Measurements from ENCODE around the gene PSMD3.

Gene PSMD3

DNA sequence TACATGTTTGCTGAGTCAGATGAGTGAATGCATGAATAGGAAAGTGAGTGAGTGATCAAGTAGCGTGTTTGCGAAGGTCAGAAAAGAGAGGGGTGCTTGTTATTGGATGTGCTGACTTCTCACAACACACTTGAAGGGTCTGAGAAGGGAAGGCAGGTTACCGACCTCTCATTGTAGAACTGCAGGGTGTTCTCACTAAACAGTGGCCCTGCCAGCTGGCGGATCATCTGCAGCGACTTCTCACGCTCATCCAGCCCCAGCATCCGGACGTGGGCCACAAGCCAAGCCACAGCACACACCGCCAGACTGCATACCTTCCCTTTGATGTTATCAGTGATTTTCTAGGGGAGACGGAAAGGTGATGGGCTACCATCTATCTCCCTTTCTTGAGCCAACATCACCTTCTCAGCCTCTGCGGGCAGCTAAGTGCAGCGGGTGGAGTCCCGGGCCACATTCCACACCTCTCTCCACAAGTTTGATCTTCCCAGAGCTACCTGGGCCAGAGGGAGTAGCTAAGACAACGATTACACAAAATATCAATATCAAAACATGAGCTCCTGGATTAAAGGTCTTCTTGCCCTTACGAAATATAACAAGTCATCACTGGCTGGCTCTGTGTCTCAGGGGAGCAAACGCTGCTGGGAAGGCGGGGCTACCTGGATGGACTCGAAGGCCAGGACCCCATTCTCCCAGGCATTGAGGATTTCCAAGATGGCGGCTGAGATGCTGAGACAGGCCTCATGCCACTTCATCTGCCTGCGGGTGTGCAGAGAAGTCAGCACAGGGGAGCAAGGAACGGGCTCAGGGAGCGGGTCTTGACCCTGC, 45.6 kb downstream of the PSMD3 start:
- POLR2A ChIA-PET: no interaction called here

DNA sequence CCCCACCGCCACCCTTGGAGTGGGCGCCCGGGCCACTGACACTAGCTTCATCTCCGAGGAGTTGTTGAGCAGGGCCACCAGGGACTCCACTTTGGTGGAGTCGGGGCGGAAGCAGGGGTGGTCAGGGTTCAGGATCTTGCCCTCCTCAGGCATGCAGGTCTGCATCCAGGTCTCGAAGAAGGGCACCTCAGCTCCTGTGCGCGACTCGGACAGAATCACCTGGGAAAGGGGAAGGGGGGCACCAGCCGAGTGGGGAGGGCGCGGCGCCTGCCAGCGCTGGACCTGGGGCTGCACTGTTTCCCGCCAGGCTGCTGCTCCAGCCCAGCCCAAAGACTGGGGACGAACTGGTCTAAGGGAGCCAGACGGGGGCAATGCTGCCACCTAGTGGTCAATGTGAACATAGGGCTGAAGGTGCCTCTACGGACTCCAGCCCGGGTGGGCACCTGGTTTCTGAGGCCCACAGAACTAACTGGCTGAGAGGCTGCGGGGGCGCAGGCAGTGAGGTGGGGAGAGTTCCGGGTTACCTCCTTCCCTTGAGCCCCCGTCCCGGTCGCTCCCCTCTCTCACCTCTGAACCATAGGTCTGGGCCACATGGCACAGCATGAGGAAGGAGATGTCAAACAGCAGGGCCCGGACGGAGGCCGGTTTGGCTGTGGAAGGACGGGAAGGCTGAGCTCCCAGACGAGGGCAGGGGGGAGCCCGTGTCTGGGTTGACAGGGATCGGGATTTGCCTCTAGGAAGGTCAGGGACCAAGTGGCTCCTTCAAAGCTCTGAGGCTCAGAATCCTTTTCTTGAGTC, 46.4 kb downstream of the PSMD3 start:
- POLR2A ChIA-PET: no interaction called here
- no peak overlapping the region for H3K4me3 ChIP-seq (ENCODE audit: low read depth, low read length)
- DNase-seq (ENCODE audit: low read depth, low spot score): no peak
- TF ChIP-seq, protein P1, sequence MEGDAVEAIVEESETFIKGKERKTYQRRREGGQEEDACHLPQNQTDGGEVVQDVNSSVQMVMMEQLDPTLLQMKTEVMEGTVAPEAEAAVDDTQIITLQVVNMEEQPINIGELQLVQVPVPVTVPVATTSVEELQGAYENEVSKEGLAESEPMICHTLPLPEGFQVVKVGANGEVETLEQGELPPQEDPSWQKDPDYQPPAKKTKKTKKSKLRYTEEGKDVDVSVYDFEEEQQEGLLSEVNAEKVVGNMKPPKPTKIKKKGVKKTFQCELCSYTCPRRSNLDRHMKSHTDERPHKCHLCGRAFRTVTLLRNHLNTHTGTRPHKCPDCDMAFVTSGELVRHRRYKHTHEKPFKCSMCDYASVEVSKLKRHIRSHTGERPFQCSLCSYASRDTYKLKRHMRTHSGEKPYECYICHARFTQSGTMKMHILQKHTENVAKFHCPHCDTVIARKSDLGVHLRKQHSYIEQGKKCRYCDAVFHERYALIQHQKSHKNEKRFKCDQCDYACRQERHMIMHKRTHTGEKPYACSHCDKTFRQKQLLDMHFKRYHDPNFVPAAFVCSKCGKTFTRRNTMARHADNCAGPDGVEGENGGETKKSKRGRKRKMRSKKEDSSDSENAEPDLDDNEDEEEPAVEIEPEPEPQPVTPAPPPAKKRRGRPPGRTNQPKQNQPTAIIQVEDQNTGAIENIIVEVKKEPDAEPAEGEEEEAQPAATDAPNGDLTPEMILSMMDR (IDR thresholded peaks at IDR 0.05; ENCODE audit: insufficient read depth, low read length, missing control alignments): peak; percentile 95
- CTCF ChIA-PET: interaction anchor here (0.5 to 17.3 kb wide), 59 partner anchors 10 to 192 kb away, joined by 3 to 325 read pairs (median 5); partner anchors contain the start of genes CSF3, MED24, NR1D1 and PSMD3

More for the DNA sequence above, 45.6 kb downstream of the PSMD3 start:
- no peak overlapping the region for H3K4me3 ChIP-seq (ENCODE audit: low read depth, low read length)
- TF ChIP-seq, protein P1 (IDR thresholded peaks at IDR 0.05; ENCODE audit: insufficient read depth, low read length, missing control alignments): no peak
- no peak for DNase-seq (ENCODE audit: low read depth, low spot score)
- CTCF ChIA-PET: interaction anchor here (0.5 to 17.3 kb wide), 50 partner anchors 11 to 679 kb away, joined by 3 to 325 read pairs (median 5); partner anchors contain the start of genes CSF3, MED24, NR1D1 and PSMD3

DNA sequence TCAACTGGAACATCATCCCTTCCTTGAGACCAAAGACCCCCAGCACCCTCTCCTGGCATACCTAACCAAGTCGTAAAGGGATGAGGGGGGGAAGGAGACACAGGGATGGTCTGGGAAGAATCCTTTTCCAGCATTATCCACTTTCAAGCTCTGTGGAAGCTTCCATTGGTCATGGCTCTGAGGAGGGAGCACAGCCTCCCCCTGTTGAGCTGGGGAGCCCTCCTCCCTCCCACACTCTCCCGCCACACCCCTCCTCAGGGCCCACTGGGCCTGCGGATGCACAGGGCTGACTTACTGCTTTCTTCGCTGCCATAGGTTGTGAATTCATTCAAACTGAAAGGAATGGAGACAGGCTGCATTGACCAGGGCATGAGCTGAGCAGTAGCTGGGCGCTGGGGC, 47.0 kb downstream of the PSMD3 start:
- no peak overlapping the region for H3K4me3 ChIP-seq (ENCODE audit: low read depth, low read length)
- TF ChIP-seq, protein P1 (IDR thresholded peaks at IDR 0.05; ENCODE audit: insufficient read depth, low read length, missing control alignments): no peak
- POLR2A ChIA-PET: no interaction called here
- no peak for DNase-seq (ENCODE audit: low read depth, low spot score)
- CTCF ChIA-PET: interaction anchor here (0.8 to 17.3 kb wide), 40 partner anchors 9 to 191 kb away, joined by 3 to 325 read pairs (median 6); partner anchors contain the start of genes CSF3, MED24, NR1D1 and PSMD3

DNA sequence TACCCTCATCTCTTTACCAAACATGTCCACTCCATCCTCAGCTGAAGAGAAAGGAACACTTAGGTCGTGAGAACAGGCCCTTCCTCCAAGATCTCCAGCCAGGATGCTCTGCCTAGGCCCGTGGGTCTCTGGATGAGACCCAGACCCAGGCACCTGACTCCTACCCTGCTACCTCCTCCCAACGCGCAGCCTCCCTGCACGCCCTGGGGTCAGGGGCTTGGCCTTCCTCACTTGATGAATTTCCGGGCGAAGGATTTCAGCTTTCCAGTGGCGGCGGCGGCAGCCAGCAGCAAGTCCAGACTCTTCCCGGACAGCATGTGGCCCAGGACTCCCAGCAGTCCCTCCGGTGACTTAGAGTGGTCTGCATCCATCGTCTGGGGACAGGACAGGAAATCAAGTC, 48.0 kb downstream of the PSMD3 start:
- POLR2A ChIA-PET: interaction anchor here (0.7 kb wide), 1 partner anchor 25 kb away, joined by 3 read pairs; no protein-coding TSS in a partner anchor
- DNase-seq (ENCODE audit: low read depth, low spot score): no peak
- TF ChIP-seq, protein P1 (IDR thresholded peaks at IDR 0.05; ENCODE audit: insufficient read depth, low read length, missing control alignments): no peak
- CTCF ChIA-PET: interaction anchor here (0.9 to 17.3 kb wide), 19 partner anchors 8 to 190 kb away, joined by 3 to 325 read pairs (median 14); partner anchors contain the start of genes CSF3, MED24, NR1D1 and THRA
- H3K4me3 ChIP-seq (ENCODE audit: low read depth, low read length): no peak overlapping the region

DNA sequence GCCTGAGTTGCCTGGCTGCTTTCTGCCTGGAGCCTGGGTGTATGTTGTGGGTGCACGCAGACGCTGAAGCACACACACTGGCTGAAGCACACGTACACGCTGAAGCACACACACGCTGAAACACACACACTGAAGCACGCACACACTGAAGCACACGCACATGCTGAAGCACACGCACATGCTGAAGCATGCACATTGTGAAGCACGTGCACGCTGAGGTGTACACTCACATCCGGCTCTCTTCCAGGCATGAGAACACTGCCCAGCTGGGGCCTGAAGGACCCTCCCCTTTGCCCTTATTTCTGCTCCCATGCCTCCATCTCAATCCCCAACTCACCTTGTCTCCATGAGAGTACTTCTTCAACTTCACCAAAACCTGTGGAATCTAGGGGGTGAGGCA, 51.1 kb downstream of the PSMD3 start:
- ChIA-PET POLR2A (no interaction called here), CTCF (interaction anchor here (1.2 to 17.3 kb wide), 3 partner anchors 19 to 44 kb away, joined by 3 to 325 read pairs (median 7); partner anchors contain the start of gene CSF3)
- TF ChIP-seq, protein P1 (IDR thresholded peaks at IDR 0.05; ENCODE audit: insufficient read depth, low read length, missing control alignments): no peak
- H3K4me3 ChIP-seq (ENCODE audit: low read depth, low read length): no peak overlapping the region
- DNase-seq (ENCODE audit: low read depth, low spot score): no peak
